Measurements from ENCODE around the gene TTBK1.

TTBK1 gene

GRCh38 chr6:43328528-43328927 lies 85.2 kb downstream of the TTBK1 start:
- no peaks in the 10 kb centered on the region for H3K27me3 ChIP-seq (ENCODE audit: insufficient read depth, low read length)
- no peak overlapping the region for H3K4me3 ChIP-seq (ENCODE audit: low read length)
- H3K9ac ChIP-seq (ENCODE audit: low read depth, low read length), result no peak overlapping the region
- no peaks in the 10 kb centered on the region for H3K4me1 ChIP-seq (ENCODE audit: insufficient read depth, low read length)
- no peaks in the 10 kb centered on the region for H3K9me3 ChIP-seq (ENCODE audit: insufficient read depth, low read depth, low read length)
- no peaks in the 10 kb centered on the region for H3K36me3 ChIP-seq (ENCODE audit: insufficient read depth, low read depth, low read length)
- H3K27ac ChIP-seq (ENCODE audit: low read length), result no peak overlapping the region

- Histone ChIP-seq H3K4me1 (ENCODE audit: insufficient read depth, low read length) (peaks cover 3% of the 10 kb centered on the region; the same call in 1 of the 2 replicates), H3K9me3 (ENCODE audit: insufficient read depth, low read depth, low read length) (no peaks in the 10 kb centered on the region), H3K4me3 (ENCODE audit: low read length) (no peak overlapping the region), H3K27ac (ENCODE audit: low read length) (no peak overlapping the region), H3K27me3 (ENCODE audit: insufficient read depth, low read length) (no peaks in the 10 kb centered on the region), H3K36me3 (ENCODE audit: insufficient read depth, low read depth, low read length) (no peaks in the 10 kb centered on the region), H3K9ac (ENCODE audit: low read depth, low read length) (no peak overlapping the region)
Measured at GRCh38 chr6:43331470-43331869, 88.2 kb downstream of the TTBK1 start.

GRCh38 chr6:43331891-43332290 lies 88.6 kb downstream of the TTBK1 start:
- Histone ChIP-seq H3K27me3 (ENCODE audit: insufficient read depth, low read length) (no peaks in the 10 kb centered on the region), H3K9me3 (ENCODE audit: insufficient read depth, low read depth, low read length) (no peaks in the 10 kb centered on the region), H3K27ac (ENCODE audit: low read length) (no peak overlapping the region), H3K4me1 (ENCODE audit: insufficient read depth, low read length) (peaks cover 4% of the 10 kb centered on the region; the same call in 1 of the 2 replicates), H3K36me3 (ENCODE audit: insufficient read depth, low read depth, low read length) (no peaks in the 10 kb centered on the region; the same call in 1 of the 2 replicates), H3K9ac (ENCODE audit: low read depth, low read length) (no peak overlapping the region), H3K4me3 (ENCODE audit: low read length) (no peak overlapping the region)

- Histone ChIP-seq H3K36me3 (ENCODE audit: insufficient read depth, low read depth, low read length) (peaks cover 24% of the 10 kb centered on the region), H3K27ac (ENCODE audit: low read length) (no peak overlapping the region), H3K27me3 (ENCODE audit: insufficient read depth, low read length) (no peaks in the 10 kb centered on the region), H3K4me3 (ENCODE audit: low read length) (no peak overlapping the region), H3K9me3 (ENCODE audit: insufficient read depth, low read depth, low read length) (no peaks in the 10 kb centered on the region), H3K4me1 (ENCODE audit: insufficient read depth, low read length) (peaks cover 4% of the 10 kb centered on the region; the same call in 1 of the 2 replicates), H3K9ac (ENCODE audit: low read depth, low read length) (no peak overlapping the region)
Measured at GRCh38 chr6:43334466-43335095, 91.3 kb downstream of the TTBK1 start.

- no peaks in the 10 kb centered on the region for H3K9me3 ChIP-seq (ENCODE audit: insufficient read depth, low read depth, low read length)
- H3K36me3 ChIP-seq (ENCODE audit: insufficient read depth, low read depth, low read length), result peaks cover 33% of the 10 kb centered on the region
- H3K27ac ChIP-seq (ENCODE audit: low read length), result no peak overlapping the region
- H3K9ac ChIP-seq (ENCODE audit: low read depth, low read length), result no peak overlapping the region
- peaks cover 4% of the 10 kb centered on the region; the same call in 1 of the 2 replicates for H3K4me1 ChIP-seq (ENCODE audit: insufficient read depth, low read length)
- H3K27me3 ChIP-seq (ENCODE audit: insufficient read depth, low read length), result no peaks in the 10 kb centered on the region
- no peak overlapping the region for H3K4me3 ChIP-seq (ENCODE audit: low read length)
Measured at GRCh38 chr6:43335469-43335868, 92.2 kb downstream of the TTBK1 start.

GRCh38 chr6:43336382-43336781 lies 93.1 kb downstream of the TTBK1 start:
- H3K4me1 ChIP-seq (ENCODE audit: insufficient read depth, low read length), result peaks cover 4% of the 10 kb centered on the region; the same call in 1 of the 2 replicates
- H3K9ac ChIP-seq (ENCODE audit: low read depth, low read length), result no peak overlapping the region
- no peak overlapping the region for H3K4me3 ChIP-seq (ENCODE audit: low read length)
- peaks cover 39% of the 10 kb centered on the region for H3K36me3 ChIP-seq (ENCODE audit: insufficient read depth, low read depth, low read length)
- no peaks in the 10 kb centered on the region for H3K27me3 ChIP-seq (ENCODE audit: insufficient read depth, low read length)
- H3K9me3 ChIP-seq (ENCODE audit: insufficient read depth, low read depth, low read length), result no peaks in the 10 kb centered on the region
- no peak overlapping the region for H3K27ac ChIP-seq (ENCODE audit: low read length)

Measured in iPS-20b (cell line).